ENCODE results near the gene ACBD4.

Gene ACBD4

GRCh38 chr17:45164734-45165269 is 29.3 kb downstream of the ACBD4 start:
- TF ChIP-seq CTCF (IDR thresholded peaks at IDR 0.05; ENCODE audit: insufficient read depth, low read depth, low read length, missing control alignments), result no peak
- no peak for DNase-seq (ENCODE audit: low read depth)
- no peak overlapping the region for H3K4me3 ChIP-seq (ENCODE audit: low read length)

- DNase-seq (ENCODE audit: low read depth), result no peak
- no peak overlapping the region for H3K4me3 ChIP-seq (ENCODE audit: low read length)
- no peak for TF ChIP-seq CTCF (IDR thresholded peaks at IDR 0.05; ENCODE audit: insufficient read depth, low read depth, low read length, missing control alignments)
Observed at GRCh38 chr17:45168991-45169752, 33.7 kb downstream of the ACBD4 start.

GRCh38 chr17:45170280-45170930 is 34.9 kb downstream of the ACBD4 start:
- peak overlapping the region; percentile 62 for H3K4me3 ChIP-seq (ENCODE audit: low read length)

GRCh38 chr17:45170931-45171337 is 35.4 kb downstream of the ACBD4 start:
- peak; percentile 98 for DNase-seq (ENCODE audit: low read depth)
- TF ChIP-seq CTCF (IDR thresholded peaks at IDR 0.05; ENCODE audit: insufficient read depth, low read depth, low read length, missing control alignments), result no peak
- peak overlapping the region; percentile 62 for H3K4me3 ChIP-seq (ENCODE audit: low read length)

More at GRCh38 chr17:45170280-45170930, 34.9 kb downstream of the ACBD4 start:
- no peak for TF ChIP-seq CTCF (IDR thresholded peaks at IDR 0.05; ENCODE audit: insufficient read depth, low read depth, low read length, missing control alignments)
- DNase-seq (ENCODE audit: low read depth), result no peak

- peak overlapping the region; percentile 62 for H3K4me3 ChIP-seq (ENCODE audit: low read length)
Observed at GRCh38 chr17:45171338-45172231, 36.1 kb downstream of the ACBD4 start.

More at GRCh38 chr17:45171338-45172231, 36.1 kb downstream of the ACBD4 start:
- DNase-seq (ENCODE audit: low read depth), result peak; percentile 86
- TF ChIP-seq CTCF (IDR thresholded peaks at IDR 0.05; ENCODE audit: insufficient read depth, low read depth, low read length, missing control alignments), result peak; percentile 13

Data from epithelial cell of esophagus (primary cell).